ENCODE data around the gene EPC1. TPM values are rescaled to one million over a fixed set of nuclear protein-coding genes. Genes with fewer than 3 reads are reported as not detected.

The EPC1 gene
- total and polyA plus RNA-seq, 10 of the 15 experiments (the other 5 are each of a cell fraction or from before 2014, with no cell fraction given): 6.8 to 59.2 (median 19.4) TPM

- TF ChIP-seq RCOR1 (conservative IDR thresholded peaks at IDR 0.05; ENCODE audit: low read depth, low read length): no peak
- no peak for TF ChIP-seq CBFB (IDR thresholded peaks at IDR 0.05; ENCODE audit: low read depth)
- TF ChIP-seq ZNF687 (IDR thresholded peaks at IDR 0.05): no peak
- TF ChIP-seq CEBPZ (IDR thresholded peaks at IDR 0.05; ENCODE audit: low read depth, low read length): no peak
- no peak for TF ChIP-seq E4F1 (IDR thresholded peaks at IDR 0.05; ENCODE audit: borderline replicate concordance, partially characterized antibody)
- no peak for TF ChIP-seq ZNF217 (IDR thresholded peaks at IDR 0.05)
- peak; percentile 31 for TF ChIP-seq CREM (IDR thresholded peaks at IDR 0.05; ENCODE audit: low read depth)
- no peak for TF ChIP-seq MYC (IDR thresholded peaks at IDR 0.05; ENCODE audit: insufficient read depth, insufficient read length, insufficient replicate concordance, low read length, severe bottlenecking)
- TF ChIP-seq CEBPB (IDR thresholded peaks at IDR 0.05; ENCODE audit: borderline replicate concordance in 1 of 2, low read depth in 2 of 2, low read length in 2 of 2): no peak
- TF ChIP-seq JUND (IDR thresholded peaks at IDR 0.05; ENCODE audit: low read depth, low read length): peak; percentile 72; the same call in 1 of the 2 replicates
- TF ChIP-seq PAX8 (IDR thresholded peaks at IDR 0.05): no peak
- TF ChIP-seq MEF2A (IDR thresholded peaks at IDR 0.05; ENCODE audit: insufficient read depth, low read depth, low read length): no peak
- TF ChIP-seq TCF3 (IDR thresholded peaks at IDR 0.05; ENCODE audit: borderline replicate concordance, insufficient read depth, low read depth, low read length): peak; percentile 89
- TF ChIP-seq ZSCAN29 (IDR thresholded peaks at IDR 0.05): no peak
- peak; percentile 45; the same call in 1 of the 2 replicates for TF ChIP-seq ATF7 (IDR thresholded peaks at IDR 0.05; ENCODE audit: low read depth)
- no peak for TF ChIP-seq E2F4 (IDR thresholded peaks at IDR 0.05; ENCODE audit: low read depth, low read length)
- TF ChIP-seq POU2F2 (IDR thresholded peaks at IDR 0.05; ENCODE audit: borderline replicate concordance, low read depth, low read length): no peak
- TF ChIP-seq SUZ12 (IDR thresholded peaks at IDR 0.05; ENCODE audit: unreplicated experiment): no peak
- TF ChIP-seq RBBP5 (conservative IDR thresholded peaks at IDR 0.05): no peak
- peak; percentile 61; the same call in 1 of the 2 replicates for TF ChIP-seq IRF4 (IDR thresholded peaks at IDR 0.05; ENCODE audit: low read depth, low read length)
These were observed 29.1 kb downstream of the EPC1 start (continued) for GRCh38 chr10:32317795-32318357.

All from GM12878 (cell line).